ENCODE results near the gene ARAP1. TPM values are rescaled to one million over a fixed set of nuclear protein-coding genes. Genes with fewer than 3 reads are reported as not detected.

Gene ARAP1
- polyA plus RNA-seq, 1 experiment: 52.4 TPM

GRCh38 chr11:72637198-72637597 lies 115.0 kb downstream of the ARAP1 start:
- H3K27me3 ChIP-seq (ENCODE audit: control insufficient read depth, insufficient read depth, low read length): peaks cover 80% of the 10 kb centered on the region
- CTCF ChIA-PET: interaction anchor here (1.7 kb wide), 1 partner anchor 166 kb away, joined by 7 read pairs; no protein-coding TSS in a partner anchor
- POLR2A ChIA-PET: no interaction called here

GRCh38 chr11:72636376-72636775 lies 115.8 kb downstream of the ARAP1 start:
- peaks cover 4% of the 10 kb centered on the region; the same call in 1 of the 2 replicates for H3K9me3 ChIP-seq (ENCODE audit: control insufficient read depth, insufficient read depth, low read length)
- ChIA-PET CTCF (interaction anchor here (1.5 to 1.7 kb wide), 2 partner anchors 37 to 165 kb away, joined by 3 to 7 read pairs; no protein-coding TSS in a partner anchor), POLR2A (no interaction called here)
- peaks cover 80% of the 10 kb centered on the region for H3K27me3 ChIP-seq (ENCODE audit: control insufficient read depth, insufficient read depth, low read length)
- TF ChIP-seq, protein P1, sequence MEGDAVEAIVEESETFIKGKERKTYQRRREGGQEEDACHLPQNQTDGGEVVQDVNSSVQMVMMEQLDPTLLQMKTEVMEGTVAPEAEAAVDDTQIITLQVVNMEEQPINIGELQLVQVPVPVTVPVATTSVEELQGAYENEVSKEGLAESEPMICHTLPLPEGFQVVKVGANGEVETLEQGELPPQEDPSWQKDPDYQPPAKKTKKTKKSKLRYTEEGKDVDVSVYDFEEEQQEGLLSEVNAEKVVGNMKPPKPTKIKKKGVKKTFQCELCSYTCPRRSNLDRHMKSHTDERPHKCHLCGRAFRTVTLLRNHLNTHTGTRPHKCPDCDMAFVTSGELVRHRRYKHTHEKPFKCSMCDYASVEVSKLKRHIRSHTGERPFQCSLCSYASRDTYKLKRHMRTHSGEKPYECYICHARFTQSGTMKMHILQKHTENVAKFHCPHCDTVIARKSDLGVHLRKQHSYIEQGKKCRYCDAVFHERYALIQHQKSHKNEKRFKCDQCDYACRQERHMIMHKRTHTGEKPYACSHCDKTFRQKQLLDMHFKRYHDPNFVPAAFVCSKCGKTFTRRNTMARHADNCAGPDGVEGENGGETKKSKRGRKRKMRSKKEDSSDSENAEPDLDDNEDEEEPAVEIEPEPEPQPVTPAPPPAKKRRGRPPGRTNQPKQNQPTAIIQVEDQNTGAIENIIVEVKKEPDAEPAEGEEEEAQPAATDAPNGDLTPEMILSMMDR (IDR thresholded peaks at IDR 0.05; ENCODE audit: low read depth, low read length): no peak
- no peak for DNase-seq (ENCODE audit: low read depth, low spot score)
- H3K4me3 ChIP-seq (ENCODE audit: low read depth, low read length): no peak overlapping the region
- H3K27ac ChIP-seq (ENCODE audit: low read depth, low read length): no peak overlapping the region

More at GRCh38 chr11:72637198-72637597, 115.0 kb downstream of the ARAP1 start:
- Histone ChIP-seq H3K4me3 (ENCODE audit: low read depth, low read length) (no peak overlapping the region), H3K9me3 (ENCODE audit: control insufficient read depth, insufficient read depth, low read length) (peaks cover 4% of the 10 kb centered on the region; the same call in 1 of the 2 replicates), H3K27ac (ENCODE audit: low read depth, low read length) (no peak overlapping the region)
- no peak for DNase-seq (ENCODE audit: low read depth, low spot score)
- TF ChIP-seq, protein P1 (IDR thresholded peaks at IDR 0.05; ENCODE audit: low read depth, low read length): no peak

- Histone ChIP-seq H3K27me3 (ENCODE audit: control insufficient read depth, insufficient read depth, low read length) (peaks cover 80% of the 10 kb centered on the region), H3K27ac (ENCODE audit: low read depth, low read length) (no peak overlapping the region), H3K4me3 (ENCODE audit: low read depth, low read length) (no peak overlapping the region), H3K9me3 (ENCODE audit: control insufficient read depth, insufficient read depth, low read length) (peaks cover 4% of the 10 kb centered on the region; the same call in 1 of the 2 replicates)
- CTCF ChIA-PET: interaction anchor here (1.5 to 1.7 kb wide), 2 partner anchors 37 to 164 kb away, joined by 3 to 7 read pairs; no protein-coding TSS in a partner anchor
- POLR2A ChIA-PET: no interaction called here
- TF ChIP-seq, protein P1 (IDR thresholded peaks at IDR 0.05; ENCODE audit: low read depth, low read length): no peak
- no peak for DNase-seq (ENCODE audit: low read depth, low spot score)
These were observed 116.3 kb downstream of the ARAP1 start for GRCh38 chr11:72635933-72636332.

GRCh38 chr11:72635309-72635915 lies 116.8 kb downstream of the ARAP1 start:
- Histone ChIP-seq H3K9me3 (ENCODE audit: control insufficient read depth, insufficient read depth, low read length) (peaks cover 4% of the 10 kb centered on the region; the same call in 1 of the 2 replicates), H3K4me3 (ENCODE audit: low read depth, low read length) (no peak overlapping the region), H3K27me3 (ENCODE audit: control insufficient read depth, insufficient read depth, low read length) (peaks cover 75% of the 10 kb centered on the region), H3K27ac (ENCODE audit: low read depth, low read length) (no peak overlapping the region)
- ChIA-PET POLR2A (no interaction called here), CTCF (interaction anchor here (0.7 to 1.7 kb wide), 5 partner anchors 27 to 164 kb away, joined by 3 to 7 read pairs (median 4); no protein-coding TSS in a partner anchor)
- TF ChIP-seq, protein P1 (IDR thresholded peaks at IDR 0.05; ENCODE audit: low read depth, low read length): no peak
- no peak for DNase-seq (ENCODE audit: low read depth, low spot score)

Small RNA genes within 50 kb of the gene (small RNA-seq; reads per million reads assigned to genes)
- gene MIR4692 (ENCODE audit: insufficient read length, low read depth) (not detected), gene RF00019 (ENCODE audit: insufficient read length, low read depth) (not detected)

Other genes starting within 250 kb of the ARAP1 start
- 0.02 and 0.11 TPM in 2 replicates for gene PDE2A, start 78.0 kb downstream of the ARAP1 start, polyA plus RNA-seq (2011; rRNA removed)
- gene STARD10, start 41.6 kb upstream of the ARAP1 start, polyA plus RNA-seq (2011; rRNA removed): 38.4 and 49.0 TPM in 2 replicates
- 4.2 and 5.3 TPM in 2 replicates for gene ATG16L2, start 62.0 kb upstream of the ARAP1 start, polyA plus RNA-seq (2011; rRNA removed)

All from AG04450 (cell line).